GM18517 (cell line): ENCODE measurements around the gene VWC2.

Experiments used
- ATAC-seq: cut with Tn5 transposase; IDR thresholded peaks from one replicate; pipeline ENCODE4 v1.9.1; 2021; ENCODE audit warnings: mild to moderate bottlenecking, moderate library complexity; ENCODE audit not compliant: unreplicated experiment

The VWC2 gene

GRCh38 chr7:49773218-49773935 is at the start of gene VWC2:
TSS of gene VWC2 (plus strand) at chr7:49773638. CDS start at chr7:49775436, 1,798 bp downstream.
- ATAC-seq: no peak

GRCh38 chr7:49724071-49724470 is 49.4 kb upstream of the VWC2 start:
- no peak for ATAC-seq

GRCh38 chr7:49731836-49732235 is 41.6 kb upstream of the VWC2 start:
- no peak for ATAC-seq

DNA sequence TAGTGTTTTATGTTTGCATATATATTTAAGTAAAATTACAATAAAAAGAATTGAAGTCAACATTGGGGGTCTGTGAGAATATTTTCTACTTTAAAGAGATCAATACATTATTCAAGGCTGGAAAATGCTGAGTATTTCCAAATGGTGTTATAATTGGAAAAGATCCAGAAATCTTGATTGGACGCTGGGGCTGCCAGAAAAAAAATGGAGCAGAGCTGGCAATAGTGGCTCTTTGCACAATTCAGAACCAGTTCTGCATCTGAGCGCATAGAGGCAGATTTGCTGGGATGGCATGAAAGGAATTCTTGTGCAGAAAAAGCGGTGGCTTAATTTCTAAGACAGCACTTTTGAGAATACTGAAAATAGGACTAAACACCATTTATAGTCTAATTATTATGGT is 10.8 kb upstream of the VWC2 start:
- no peak for ATAC-seq

- ATAC-seq: no peak
Measured at GRCh38 chr7:49763791-49764190, 9.6 kb upstream of the VWC2 start.

DNA sequence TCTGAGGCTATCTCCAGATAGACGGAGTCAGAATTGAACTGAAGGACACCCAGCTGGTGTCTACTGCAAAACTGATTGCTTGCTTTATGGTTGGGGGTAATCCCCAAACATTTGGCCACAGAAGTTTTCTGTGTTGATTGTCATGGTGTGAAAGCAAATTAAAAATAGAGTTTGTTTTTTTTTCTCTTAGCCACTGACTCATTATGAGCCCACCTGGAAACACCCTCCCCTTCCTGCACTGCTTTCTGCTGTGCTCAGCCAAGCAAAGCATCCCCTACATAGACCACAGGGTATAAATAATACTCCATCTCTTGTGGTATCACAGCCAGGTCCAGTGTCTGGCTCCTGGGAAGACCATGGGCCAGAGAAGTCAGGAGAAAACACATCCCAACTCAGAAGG is 6.5 kb upstream of the VWC2 start:
- ATAC-seq: peak; percentile 89

GRCh38 chr7:49767719-49768118 is 5.7 kb upstream of the VWC2 start:
- ATAC-seq: no peak

GRCh38 chr7:49768254-49768653 is 5.2 kb upstream of the VWC2 start:
- no peak for ATAC-seq

DNA sequence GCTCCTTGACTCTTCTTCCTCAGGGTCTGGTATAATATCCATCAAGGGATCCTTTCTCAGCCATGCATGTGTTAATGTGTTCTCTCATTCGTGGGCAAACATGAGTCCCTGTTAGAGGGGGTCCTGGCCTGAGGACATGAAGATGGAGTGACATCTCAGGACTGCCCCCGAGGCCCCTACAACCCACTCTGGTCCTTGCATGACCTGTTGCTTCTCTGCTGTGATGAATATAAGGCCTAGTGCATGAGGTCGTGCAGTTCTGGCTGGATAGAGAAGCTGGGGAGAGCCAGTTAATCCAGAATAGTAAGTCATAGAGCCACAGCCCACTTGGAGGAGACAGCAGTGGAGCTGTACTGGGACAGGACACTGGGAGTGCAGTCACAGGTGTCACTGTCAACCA is 4.6 kb upstream of the VWC2 start:
- no peak for ATAC-seq

DNA sequence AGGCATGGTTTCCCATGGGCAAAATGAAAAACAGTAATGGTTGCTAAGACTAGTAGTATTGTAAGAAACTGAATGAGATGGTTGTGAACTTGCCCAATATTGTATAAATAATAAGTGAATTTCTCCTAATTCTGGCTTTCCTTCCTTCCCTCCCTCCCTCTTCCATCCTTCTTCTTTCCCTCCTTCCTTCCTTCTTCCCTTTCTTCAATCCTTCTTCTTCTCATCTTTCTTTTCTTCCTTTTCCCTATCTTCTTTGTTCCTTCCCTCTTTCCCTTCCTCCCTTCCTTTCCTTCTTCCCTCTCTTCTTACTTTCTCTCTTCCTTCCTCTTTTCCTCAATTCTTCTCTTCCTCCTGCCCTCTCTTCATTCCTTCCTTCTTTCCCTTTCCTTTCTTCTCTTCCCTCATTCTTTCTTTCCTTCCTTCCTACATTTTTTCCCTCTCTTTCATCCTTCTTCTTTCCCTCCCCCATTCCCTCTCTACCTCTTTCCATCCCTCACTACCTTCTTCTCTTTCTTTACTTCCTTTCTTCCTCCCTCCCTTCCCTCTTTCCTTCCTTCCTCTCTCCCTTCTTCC is 4.1 kb upstream of the VWC2 start:
- no peak for ATAC-seq

GRCh38 chr7:49770838-49771237 is 2.6 kb upstream of the VWC2 start:
- no peak for ATAC-seq

DNA sequence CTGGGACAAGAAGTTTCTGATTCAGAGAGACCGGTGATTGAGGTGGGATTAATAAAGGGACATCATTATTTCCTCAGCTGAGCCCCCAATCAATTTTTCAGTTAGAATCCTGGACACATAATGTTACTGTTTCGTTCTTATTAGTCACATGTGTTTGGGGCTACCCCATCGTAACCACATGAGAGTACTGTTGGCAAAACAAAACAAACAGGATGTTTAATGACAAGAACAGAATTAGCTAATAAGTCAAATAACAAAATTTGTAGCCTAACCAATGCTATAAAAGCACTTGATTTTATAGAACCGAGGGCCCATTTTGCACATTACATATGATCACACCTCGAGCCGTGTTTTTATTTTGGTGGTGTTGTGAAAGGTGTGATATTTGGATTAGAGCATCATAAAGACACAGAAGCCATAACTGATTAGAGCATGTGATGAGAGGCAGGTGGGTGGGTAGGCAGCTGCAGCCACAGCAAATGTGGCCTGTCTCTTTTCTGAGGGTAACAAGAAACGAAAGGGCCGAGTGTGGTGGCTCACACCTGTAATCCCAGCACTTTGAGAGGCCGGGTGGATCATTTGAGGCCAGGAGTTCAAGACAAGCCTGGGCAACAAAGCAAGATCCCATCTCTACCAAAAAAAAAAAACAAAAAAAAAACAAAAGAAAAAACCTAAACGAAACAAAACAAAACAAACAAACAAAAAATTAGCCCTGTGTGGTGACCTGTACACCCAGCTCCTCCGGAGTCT is 1.8 kb upstream of the VWC2 start:
- ATAC-seq: peak; percentile 37

- ATAC-seq: no peak
Measured at GRCh38 chr7:49772916-49773217, 571 bp upstream of the VWC2 start.

- ATAC-seq: no peak
Measured at GRCh38 chr7:49773936-49774458, 559 bp downstream of the VWC2 start.

DNA sequence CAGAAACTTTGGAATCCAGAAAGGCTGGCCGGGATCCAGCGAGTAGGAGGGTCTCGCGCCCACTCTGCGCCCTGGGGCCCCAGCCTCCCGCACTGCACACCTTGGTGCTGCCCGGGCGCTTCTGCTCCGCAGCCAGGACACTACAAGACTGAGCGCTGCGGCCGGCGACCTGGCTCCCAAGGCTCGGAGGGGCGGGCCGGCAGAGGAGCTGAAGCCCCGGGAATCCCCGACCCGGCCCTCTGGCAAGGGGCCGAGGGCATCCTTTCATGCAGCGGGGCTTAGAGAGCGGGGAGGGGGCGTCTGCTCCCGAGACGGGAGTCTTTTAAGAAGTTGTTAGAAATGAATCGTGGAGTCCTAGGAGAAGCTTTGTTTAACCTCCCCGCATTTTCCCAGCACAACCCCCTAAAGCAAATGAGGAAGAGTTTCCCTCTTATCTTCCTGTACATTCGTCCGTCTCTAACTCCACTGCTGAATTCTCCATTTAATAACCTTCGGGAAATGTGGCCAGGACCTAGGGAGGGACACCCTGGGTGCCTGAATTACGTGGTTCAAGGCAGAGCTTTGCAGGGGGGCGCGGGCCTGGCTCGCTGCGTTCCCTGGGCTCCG is 1.1 kb downstream of the VWC2 start:
- ATAC-seq: no peak

DNA sequence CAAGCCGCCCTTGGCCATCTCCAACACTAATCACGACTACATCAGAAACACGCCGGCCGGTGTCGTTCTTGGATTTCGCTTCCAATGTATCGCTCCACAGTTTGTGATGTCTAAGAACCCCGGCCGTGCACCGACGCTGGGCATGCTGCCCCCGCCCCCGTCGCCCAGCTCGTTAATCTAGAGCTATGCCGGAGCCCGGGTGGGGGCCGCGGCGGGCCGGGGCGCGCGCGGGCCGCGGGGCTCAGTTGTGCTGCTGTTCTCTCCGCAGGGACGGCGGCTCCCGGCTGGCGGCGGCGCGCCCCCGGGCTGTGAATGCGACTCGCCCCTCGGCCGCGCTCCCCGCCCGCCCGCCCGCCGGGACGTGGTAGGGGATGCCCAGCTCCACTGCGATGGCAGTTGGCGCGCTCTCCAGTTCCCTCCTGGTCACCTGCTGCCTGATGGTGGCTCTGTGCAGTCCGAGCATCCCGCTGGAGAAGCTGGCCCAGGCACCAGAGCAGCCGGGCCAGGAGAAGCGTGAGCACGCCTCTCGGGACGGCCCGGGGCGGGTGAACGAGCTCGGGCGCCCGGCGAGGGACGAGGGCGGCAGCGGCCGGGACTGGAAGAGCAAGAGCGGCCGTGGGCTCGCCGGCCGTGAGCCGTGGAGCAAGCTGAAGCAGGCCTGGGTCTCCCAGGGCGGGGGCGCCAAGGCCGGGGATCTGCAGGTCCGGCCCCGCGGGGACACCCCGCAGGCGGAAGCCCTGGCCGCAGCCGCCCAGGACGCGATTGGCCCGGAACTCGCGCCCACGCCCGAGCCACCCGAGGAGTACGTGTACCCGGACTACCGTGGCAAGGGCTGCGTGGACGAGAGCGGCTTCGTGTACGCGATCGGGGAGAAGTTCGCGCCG is 1.9 kb downstream of the VWC2 start:
- ATAC-seq: no peak

DNA sequence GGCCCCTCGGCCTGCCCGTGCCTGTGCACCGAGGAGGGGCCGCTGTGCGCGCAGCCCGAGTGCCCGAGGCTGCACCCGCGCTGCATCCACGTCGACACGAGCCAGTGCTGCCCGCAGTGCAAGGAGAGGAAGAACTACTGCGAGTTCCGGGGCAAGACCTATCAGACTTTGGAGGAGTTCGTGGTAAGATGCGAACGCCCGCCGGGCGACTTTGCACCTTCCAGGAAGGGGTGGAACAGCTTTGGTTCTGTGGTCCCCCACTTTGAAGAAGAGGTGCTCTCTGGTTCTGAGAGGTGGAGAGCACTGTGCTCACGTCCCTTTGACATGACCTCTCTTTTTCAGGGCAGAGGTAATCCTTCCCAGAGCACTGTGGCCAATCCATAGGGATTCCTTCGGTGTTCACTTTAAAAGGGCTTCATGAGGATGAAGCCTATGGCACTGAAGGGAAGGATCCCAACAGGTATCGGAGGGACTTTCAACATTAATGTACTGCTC is 2.6 kb downstream of the VWC2 start:
- no peak for ATAC-seq

GRCh38 chr7:49776994-49777393 is 3.6 kb downstream of the VWC2 start:
- ATAC-seq: no peak

GRCh38 chr7:49778731-49779270 is 5.4 kb downstream of the VWC2 start:
- ATAC-seq: no peak

- ATAC-seq: no peak
Measured at GRCh38 chr7:49780953-49781352, 7.5 kb downstream of the VWC2 start.
